ENCODE data around the gene HSPB1.

The HSPB1 gene

GRCh38 chr7:76337147-76337546 lies 34.7 kb downstream of the HSPB1 start:
- no peak for DNase-seq

GRCh38 chr7:76338298-76339084 lies 36.0 kb downstream of the HSPB1 start:
- no peak for DNase-seq

- DNase-seq, result no peak
These were observed 38.2 kb downstream of the HSPB1 start for GRCh38 chr7:76340617-76341131.

- no peak for DNase-seq
These were observed 39.7 kb downstream of the HSPB1 start for GRCh38 chr7:76342222-76342621.

- no peak for DNase-seq
These were observed 40.9 kb downstream of the HSPB1 start for GRCh38 chr7:76343294-76343930.

GRCh38 chr7:76343931-76344321 lies 41.5 kb downstream of the HSPB1 start:
- DNase-seq, result no peak

- DNase-seq, result no peak
These were observed 43.6 kb downstream of the HSPB1 start for GRCh38 chr7:76346097-76346496.

- DNase-seq, result no peak
These were observed 44.3 kb downstream of the HSPB1 start for GRCh38 chr7:76346778-76347177.

GRCh38 chr7:76347710-76348109 lies 45.2 kb downstream of the HSPB1 start:
- no peak for DNase-seq

GRCh38 chr7:76349313-76349885 lies 46.9 kb downstream of the HSPB1 start:
- DNase-seq, result no peak

GRCh38 chr7:76351372-76351771 lies 48.9 kb downstream of the HSPB1 start:
- DNase-seq, result no peak

GRCh38 chr7:76352193-76352592 lies 49.7 kb downstream of the HSPB1 start:
- no peak for DNase-seq

- no peak for DNase-seq
These were observed 51.3 kb downstream of the HSPB1 start for GRCh38 chr7:76353744-76354143.
